OCI-LY3 (cell line): ENCODE measurements around the gene ROBO1.

Source experiments
- EZH2phosphoT487 ChIP-seq: fragments of 200-600 bp; shearing (Covaris generic); IDR thresholded peaks from 2 replicates; pipeline ENCODE4 v1.6.1; 2018; ENCODE audit warnings: antibody characterized with exemption, mixed run types, low read depth
- TF ChIP-seq, protein P1 (sequence below): fragments of 200-600, 300-600 bp; sonication (generic); IDR thresholded peaks from 2 replicates; pipeline ENCODE4 v1.5.1; 2014; ENCODE audit warnings: antibody characterized with exemption, low read length, low read depth

GRCh38 chr3:79436387-79436786 lies 331.4 kb downstream of the ROBO1 start:
- TF ChIP-seq, protein P1, sequence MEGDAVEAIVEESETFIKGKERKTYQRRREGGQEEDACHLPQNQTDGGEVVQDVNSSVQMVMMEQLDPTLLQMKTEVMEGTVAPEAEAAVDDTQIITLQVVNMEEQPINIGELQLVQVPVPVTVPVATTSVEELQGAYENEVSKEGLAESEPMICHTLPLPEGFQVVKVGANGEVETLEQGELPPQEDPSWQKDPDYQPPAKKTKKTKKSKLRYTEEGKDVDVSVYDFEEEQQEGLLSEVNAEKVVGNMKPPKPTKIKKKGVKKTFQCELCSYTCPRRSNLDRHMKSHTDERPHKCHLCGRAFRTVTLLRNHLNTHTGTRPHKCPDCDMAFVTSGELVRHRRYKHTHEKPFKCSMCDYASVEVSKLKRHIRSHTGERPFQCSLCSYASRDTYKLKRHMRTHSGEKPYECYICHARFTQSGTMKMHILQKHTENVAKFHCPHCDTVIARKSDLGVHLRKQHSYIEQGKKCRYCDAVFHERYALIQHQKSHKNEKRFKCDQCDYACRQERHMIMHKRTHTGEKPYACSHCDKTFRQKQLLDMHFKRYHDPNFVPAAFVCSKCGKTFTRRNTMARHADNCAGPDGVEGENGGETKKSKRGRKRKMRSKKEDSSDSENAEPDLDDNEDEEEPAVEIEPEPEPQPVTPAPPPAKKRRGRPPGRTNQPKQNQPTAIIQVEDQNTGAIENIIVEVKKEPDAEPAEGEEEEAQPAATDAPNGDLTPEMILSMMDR, result no peak
- no peak for TF ChIP-seq EZH2phosphoT487
